ENCODE results near the gene CEP162. TPM values are rescaled to one million over a fixed set of nuclear protein-coding genes. Genes with fewer than 3 reads are reported as not detected.
"Not testable (repeated sequence)": the region's sequence is repeated elsewhere in the genome, so short reads cannot be mapped to it uniquely, and the experiment has no call there.

CEP162 gene
- total and polyA plus RNA-seq, 8 donors: 2.2 to 8.5 (median 4.9) TPM

DNA sequence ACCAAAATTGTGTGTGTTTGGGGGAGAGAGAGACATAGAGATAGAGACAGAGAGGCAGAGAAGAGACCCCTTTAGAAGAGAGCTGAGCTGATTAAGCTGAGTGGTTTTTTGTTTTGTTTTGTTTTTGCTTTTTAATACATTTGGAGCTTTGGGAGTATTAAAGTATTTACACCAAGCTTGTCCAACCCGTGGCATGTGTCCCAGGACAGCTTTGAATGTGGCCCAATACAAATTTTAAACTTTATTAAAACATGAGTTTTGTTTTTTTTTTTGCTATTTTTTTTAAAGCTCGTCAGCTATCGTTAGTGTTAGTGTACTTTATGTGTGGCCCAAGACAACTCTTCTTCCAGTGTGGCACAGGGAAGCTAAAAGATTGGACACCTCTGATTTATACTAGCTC, 137.9 kb downstream of the CEP162 start:
- Histone ChIP-seq H3K9me3 (no peaks in the 10 kb centered on the region), H3K27ac (no peak overlapping the region), H3K27me3 (no peaks in the 10 kb centered on the region), H3K36me3 (no peaks in the 10 kb centered on the region), H3K4me1 (no peaks in the 10 kb centered on the region), H3K4me3 (no peak overlapping the region)
- DNase-seq (no peak), FAIRE-seq (no peak), ATAC-seq (no peak)
- 41 to 67% methylated on average over 3 of the region's 3 CpGs for WGBS, 2 donors
- TF ChIP-seq CTCF (IDR thresholded peaks at IDR 0.05): no peak
- intact Hi-C loops (cut with DNase I): no loop called here

DNA sequence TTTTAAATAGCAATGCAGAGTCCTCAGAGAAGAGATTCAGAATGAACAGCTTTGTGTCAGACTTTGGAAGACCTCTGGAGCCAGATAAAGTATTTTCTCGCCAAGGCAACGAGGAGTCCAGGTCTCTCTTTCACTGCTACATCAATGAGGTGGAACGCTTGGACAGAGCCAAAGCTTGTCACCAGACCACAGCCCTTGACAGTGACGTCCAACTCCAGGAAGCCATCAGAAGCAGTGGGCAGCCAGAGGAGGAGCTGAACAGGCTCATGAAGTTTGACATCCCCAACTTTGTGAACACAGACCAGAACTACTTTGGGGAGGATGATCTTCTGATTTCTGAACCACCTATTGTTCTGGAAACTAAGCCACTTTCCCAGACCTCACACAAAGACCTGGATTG, 138.4 kb downstream of the CEP162 start:
- no peak for ATAC-seq
- WGBS, 2 donors: 40 to 49% methylated on average over 4 of the region's 4 CpGs
- H3K4me1 ChIP-seq: no peaks in the 10 kb centered on the region

DNA sequence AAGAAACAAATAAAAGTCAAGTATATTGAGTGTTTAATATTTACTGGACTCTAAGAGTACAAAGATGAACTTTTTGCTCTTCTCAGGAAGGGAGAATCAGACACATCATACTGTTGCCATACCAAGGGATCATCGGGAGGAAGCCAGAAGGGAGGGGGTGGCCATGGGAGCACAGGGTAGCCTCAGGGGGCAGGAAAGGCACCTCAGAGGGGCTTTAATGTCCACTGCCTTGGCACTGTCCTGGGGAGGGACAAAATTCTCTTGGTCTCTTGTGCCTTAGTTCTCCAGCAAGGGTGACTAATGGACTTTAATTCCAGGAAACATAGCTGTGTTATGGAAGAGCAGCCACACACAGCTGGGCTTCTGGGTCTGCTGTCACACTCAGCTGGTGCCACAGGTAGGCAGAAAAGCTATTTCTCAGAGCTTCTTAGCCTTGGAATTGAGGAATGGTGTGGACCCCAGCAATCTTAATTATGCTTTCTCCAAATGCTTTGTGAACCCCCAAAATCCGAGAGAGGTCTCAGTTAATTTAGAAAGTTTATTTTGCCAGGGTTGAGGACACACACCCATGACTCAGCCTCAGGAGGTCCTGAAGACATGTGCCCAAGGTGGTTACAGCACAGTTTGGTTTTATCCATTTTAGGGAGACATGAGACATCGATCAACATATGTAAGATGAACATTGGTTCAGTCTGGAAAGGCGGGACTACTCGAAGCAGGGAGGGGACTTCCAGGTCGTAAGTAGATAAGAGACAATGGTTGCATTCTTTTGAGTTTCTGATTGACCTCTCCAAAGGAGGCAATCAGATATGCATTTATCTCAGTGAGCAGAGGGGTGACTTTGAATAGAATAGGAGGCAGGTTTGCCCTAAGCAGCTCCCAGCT, 140.7 kb downstream of the CEP162 start:
- ATAC-seq (peak in 2 of 4 donors; percentile 58 to 59), DNase-seq (no peak)
- H3K27ac ChIP-seq: no peak overlapping the region

More for the DNA sequence above, 138.4 kb downstream of the CEP162 start:
- Histone ChIP-seq H3K27ac (no peak overlapping the region), H3K9me3 (no peaks in the 10 kb centered on the region), H3K36me3 (no peaks in the 10 kb centered on the region), H3K27me3 (no peaks in the 10 kb centered on the region), H3K4me3 (no peak overlapping the region)
- intact Hi-C loops (cut with DNase I): no loop called here
- DNase-seq (no peak), FAIRE-seq (no peak)
- no peak for TF ChIP-seq CTCF (IDR thresholded peaks at IDR 0.05)

GRCh38 chr6:84086056-84086455, 141.4 kb downstream of the CEP162 start:
- ATAC-seq (no peak), DNase-seq (no peak), FAIRE-seq (no peak)
- intact Hi-C loops (cut with DNase I): no loop called here
- Histone ChIP-seq H3K4me3 (no peak overlapping the region), H3K4me1 (no peaks in the 10 kb centered on the region), H3K27ac (no peak overlapping the region), H3K27me3 (no peaks in the 10 kb centered on the region), H3K36me3 (no peaks in the 10 kb centered on the region), H3K9me3 (no peaks in the 10 kb centered on the region)
- WGBS, 2 donors: 60 to 90% methylated on average over 1 of the region's 1 CpG
- TF ChIP-seq CTCF (IDR thresholded peaks at IDR 0.05): no peak

More for the DNA sequence above, 140.7 kb downstream of the CEP162 start:
- intact Hi-C loops (cut with DNase I): no loop called here
- no peak for FAIRE-seq
- WGBS, 2 donors: 29% methylated on average over 6 of the region's 6 CpGs
- Histone ChIP-seq H3K4me1 (no peaks in the 10 kb centered on the region), H3K36me3 (no peaks in the 10 kb centered on the region), H3K9me3 (no peaks in the 10 kb centered on the region), H3K27me3 (no peaks in the 10 kb centered on the region), H3K4me3 (no peak overlapping the region)
- no peak for TF ChIP-seq CTCF (IDR thresholded peaks at IDR 0.05)

GRCh38 chr6:84084705-84085104, 142.7 kb downstream of the CEP162 start:
- H3K4me3 ChIP-seq; DNase-seq; H3K4me1 ChIP-seq; intact Hi-C loops (cut with DNase I); ATAC-seq; H3K27ac ChIP-seq; H3K9me3 ChIP-seq; H3K27me3 ChIP-seq; FAIRE-seq; H3K36me3 ChIP-seq: not testable (repeated sequence)
